Activated CD8-positive, alpha-beta memory T cell treated with anti-CD3 and anti-CD28 coated beads, Interleukin-2, amount 50 U/mL, for 4 hours (primary cell): Measurements from ENCODE around the gene TBC1D14.

ENCODE experiments used
- DNase-seq: peaks from one replicate; pipeline ENCODE4 v3.0.0-alpha.2; 2020

TBC1D14 gene

GRCh38 chr4:7048642-7049041 is 139.0 kb downstream of the TBC1D14 start:
- DNase-seq = no peak

- no peak for DNase-seq
Measured at GRCh38 chr4:7049295-7049694, 139.7 kb downstream of the TBC1D14 start.

- no peak for DNase-seq
Measured at GRCh38 chr4:7049739-7050138, 140.1 kb downstream of the TBC1D14 start.

- DNase-seq = no peak
Measured at GRCh38 chr4:7050481-7051143, 141.0 kb downstream of the TBC1D14 start.

- no peak for DNase-seq
Measured at GRCh38 chr4:7051144-7051495, 141.5 kb downstream of the TBC1D14 start.

GRCh38 chr4:7051905-7052304 is 142.3 kb downstream of the TBC1D14 start:
- no peak for DNase-seq

- DNase-seq = no peak
Measured at GRCh38 chr4:7052313-7052712, 142.7 kb downstream of the TBC1D14 start.

- DNase-seq = no peak
Measured at GRCh38 chr4:7052923-7053715, 143.5 kb downstream of the TBC1D14 start.

GRCh38 chr4:7054106-7054880 is 144.7 kb downstream of the TBC1D14 start:
- DNase-seq = no peak

- no peak for DNase-seq
Measured at GRCh38 chr4:7055111-7055989, 145.7 kb downstream of the TBC1D14 start.

GRCh38 chr4:7055990-7056325 is 146.3 kb downstream of the TBC1D14 start:
- DNase-seq = no peak

GRCh38 chr4:7058792-7059191 is 149.2 kb downstream of the TBC1D14 start:
- DNase-seq = no peak

- no peak for DNase-seq
Measured at GRCh38 chr4:7059662-7060061, 150.0 kb downstream of the TBC1D14 start.

GRCh38 chr4:7060346-7061150 is 150.9 kb downstream of the TBC1D14 start:
- no peak for DNase-seq

GRCh38 chr4:7061815-7062214 is 152.2 kb downstream of the TBC1D14 start:
- no peak for DNase-seq

GRCh38 chr4:7062816-7063215 is 153.2 kb downstream of the TBC1D14 start:
- DNase-seq = no peak

- DNase-seq = no peak
Measured at GRCh38 chr4:7063362-7063761, 153.7 kb downstream of the TBC1D14 start.

- no peak for DNase-seq
Measured at GRCh38 chr4:7066006-7066405, 156.4 kb downstream of the TBC1D14 start.

- no peak for DNase-seq
Measured at GRCh38 chr4:7066493-7066892, 156.9 kb downstream of the TBC1D14 start.

GRCh38 chr4:7067126-7067451 is 157.5 kb downstream of the TBC1D14 start:
- no peak for DNase-seq

GRCh38 chr4:7067452-7068278 is 158.0 kb downstream of the TBC1D14 start, which contains the start of gene GRPEL1:
Gene GRPEL1 (minus strand): TSS chr4:7068064. CDS start chr4:7068032, 32 bp downstream.
- peak; percentile 100 for DNase-seq
